SK-N-SH (cell line): ENCODE data around the gene ZNF675. TPM values are rescaled to one million over a fixed set of nuclear protein-coding genes. Genes with fewer than 3 reads are reported as not detected.
"Not testable (repeated sequence)": the region's sequence is repeated elsewhere in the genome, so short reads cannot be mapped to it uniquely, and the experiment has no call there.

ENCODE experiments used
- CTCF ChIA-PET: fragments of 300-600, 350-600 bp; formaldehyde crosslinking; extraction: SDS; loops from one replicate; lab custom pipeline; 2021; lab: Yijun Ruan, JAX
- POLR2A ChIA-PET: fragments of 350-600 bp; sonication (Branson Sonifier 250); formaldehyde crosslinking; extraction: SDS; loops from one replicate; lab custom pipeline; 2020; ENCODE audit warnings: antibody characterized with exemption, inconsistent platforms; lab: Yijun Ruan, JAX
- DNase-seq: peaks from one replicate; pipeline ENCODE4 v3.0.0; 2012
- H2AFZ ChIP-seq: fragments of 200-600 bp; sonication (generic); 2 replicates; pipeline ENCODE4 v1.8.1; 2016; ENCODE audit warnings: antibody characterized with exemption, mild to moderate bottlenecking, low read depth
- H3F3A ChIP-seq: fragments of 200-600 bp; sonication (generic); replicated peaks from 2 replicates; pipeline ENCODE3; 2016; ENCODE audit warnings: antibody characterized with exemption, mild to moderate bottlenecking; ENCODE audit not compliant: insufficient read depth
- H3K27ac ChIP-seq, 2 experiments: fragments of 200-500 bp in 1 of 2; fragments of 200-600 bp in 1 of 2; sonication (Bioruptor generic) in 1 of 2; sonication (generic), shearing (Covaris generic) in 1 of 2; 2 replicates each; pipeline versions ENCODE4 v1.5.1 to v1.6.1; 2014 to 2016; ENCODE audit warnings: low read depth in 2 of 2, inconsistent platforms in 1 of 2, low read length in 1 of 2, mild to moderate bottlenecking in 1 of 2, mixed read lengths in 1 of 2
- H3K27me3 ChIP-seq: fragments of 200-600 bp; sonication (generic), shearing (Covaris generic); 2 replicates; pipeline ENCODE4 v1.6.1; 2016; ENCODE audit warnings: mixed run types; ENCODE audit not compliant: insufficient read depth
- H3K36me3 ChIP-seq, 2 experiments: fragments of 200-500 bp in 1 of 2; fragments of 200-600 bp in 1 of 2; sonication (Bioruptor generic) in 1 of 2; sonication (generic) in 1 of 2; replicated peaks in 1 of 2; 2 replicates each; pipeline versions ENCODE3 to v1.5.1; 2014 to 2016; ENCODE audit warnings: low read length in 1 of 2, mild to moderate bottlenecking in 1 of 2; ENCODE audit not compliant: insufficient read depth in 2 of 2, control insufficient read depth in 1 of 2
- H3K4me1 ChIP-seq, 2 experiments: fragments of 200-500 bp in 1 of 2; fragments of 200-600 bp in 1 of 2; sonication (Bioruptor generic) in 1 of 2; sonication (generic), shearing (Covaris generic) in 1 of 2; 2 replicates each; pipeline versions ENCODE4 v1.5.1 to v1.6.1; 2014 to 2016; ENCODE audit warnings: low read depth in 1 of 2, low read length in 1 of 2, mixed run types in 1 of 2; ENCODE audit not compliant: insufficient read depth in 2 of 2, control insufficient read depth in 1 of 2
- H3K4me2 ChIP-seq: fragments of 200-600 bp; sonication (generic), shearing (Covaris generic); 2 replicates; pipeline ENCODE4 v1.6.1; 2017; ENCODE audit warnings: mixed run types
- H3K4me3 ChIP-seq, 2 experiments: fragments of 200-500 bp in 1 of 2; fragments of 200-600 bp in 1 of 2; sonication (Bioruptor generic) in 1 of 2; sonication (generic), shearing (Covaris generic) in 1 of 2; 2 replicates each; pipeline versions ENCODE4 v1.5.1 to v1.8.1; 2014 to 2016; ENCODE audit warnings: low read depth in 2 of 2, inconsistent platforms in 1 of 2, low read length in 1 of 2, mild to moderate bottlenecking in 1 of 2, mixed read lengths in 1 of 2, moderate library complexity in 1 of 2
- H3K79me2 ChIP-seq: fragments of 200-600 bp; sonication (generic); 2 replicates; pipeline ENCODE4 v1.8.1; 2017; ENCODE audit warnings: mild to moderate bottlenecking; ENCODE audit not compliant: insufficient read depth
- H3K9ac ChIP-seq: fragments of 200-600 bp; sonication (generic); 2 replicates; pipeline ENCODE4 v1.6.1; 2017; ENCODE audit warnings: mixed run types
- H3K9me2 ChIP-seq: fragments of 200-600 bp; sonication (generic); 2 replicates; pipeline ENCODE4 v1.6.1; 2017; ENCODE audit warnings: mixed run types
- H3K9me3 ChIP-seq: fragments of 200-600 bp; sonication (generic); 2 replicates; pipeline ENCODE4 v1.6.1; 2017; ENCODE audit warnings: mixed run types, mild to moderate bottlenecking, moderate library complexity
- H4K20me1 ChIP-seq: fragments of 200-600 bp; sonication (generic); 2 replicates; pipeline ENCODE4 v1.6.1; 2017; ENCODE audit warnings: mild to moderate bottlenecking, mixed run types; ENCODE audit not compliant: insufficient read depth
- EZH2phosphoT487 ChIP-seq: fragments of 200-600 bp; sonication (generic); IDR thresholded peaks from 2 replicates; pipeline ENCODE4 v1.6.1; 2017; ENCODE audit warnings: low read depth, mixed run types, mild to moderate bottlenecking, antibody characterized with exemption, moderate library complexity, borderline replicate concordance
- NFIC ChIP-seq: IDR thresholded peaks from 2 replicates; pipeline ENCODE4 v1.4.0; 2012; ENCODE audit warnings: borderline replicate concordance
- POLR2AphosphoS5 ChIP-seq: IDR thresholded peaks from 2 replicates; pipeline ENCODE4 v1.6.1; 2012; ENCODE audit warnings: low read depth, low read length
- RXRA ChIP-seq: IDR thresholded peaks from 2 replicates; pipeline ENCODE4 v1.4.0; 2012; ENCODE audit warnings: low read depth, mild to moderate bottlenecking, borderline replicate concordance
- WGBS: methylation state at CpG from one replicate; pipeline ENCODE4 v1.1.6; 2017; ENCODE audit warnings: low lambda C conversion rate; 5-methylcytosine and 5-hydroxymethylcytosine counted together
- polyA plus RNA-seq, 3 experiments: library from polyadenylated mRNA; depleted of rRNA; stranded (reverse); fragments of >200 nt; gene quantifications; 2 replicates each; pipeline ENCODE4 v1.2.3, GENCODE V29; 2012
- TF ChIP-seq, protein P1 (sequence below): IDR thresholded peaks from 2 replicates; pipeline ENCODE4 v1.4.0; 2012; ENCODE audit warnings: low read depth, borderline replicate concordance

The ZNF675 gene
- polyA plus RNA-seq, 1 of the 3 experiments (the other 2 are of a cell fraction) = 1.8 TPM

DNA sequence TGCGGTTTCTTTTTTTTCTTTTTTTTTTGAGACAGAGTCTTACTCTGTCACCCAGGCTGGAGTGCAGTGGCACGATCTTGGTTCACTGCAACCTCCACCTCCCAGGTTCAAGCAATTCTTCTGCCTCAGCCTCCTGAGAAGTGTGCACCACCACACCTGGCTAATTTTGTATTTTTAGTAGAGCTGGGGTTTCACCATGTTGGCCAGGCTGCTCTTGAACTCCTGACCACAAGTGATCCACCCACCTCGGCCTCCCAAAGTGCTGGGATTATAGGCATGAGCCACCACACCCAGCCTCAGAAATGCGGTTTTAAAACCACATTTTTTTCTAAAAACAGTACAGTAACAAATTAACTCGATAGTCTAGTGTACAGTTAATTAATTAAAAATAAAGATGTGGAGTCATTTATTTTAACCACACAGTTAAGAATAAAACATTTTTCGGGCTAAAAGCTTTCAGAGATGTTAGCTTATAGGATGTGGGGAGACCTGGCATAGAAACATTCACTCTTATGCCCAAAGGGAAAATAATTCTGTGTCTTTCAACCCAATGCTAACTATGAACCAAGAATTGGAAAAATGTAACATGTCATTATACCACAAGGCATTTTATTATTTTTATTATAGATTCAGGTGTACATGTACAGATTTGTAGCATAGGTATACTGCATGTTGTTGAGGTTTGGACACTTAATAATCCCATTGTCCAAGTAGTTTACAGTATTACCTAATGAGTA lies 43.9 kb upstream of the ZNF675 start:
- H3K4me1 ChIP-seq, H4K20me1 ChIP-seq, H3K9me2 ChIP-seq, H3K36me3 ChIP-seq, POLR2A ChIA-PET, H3K4me3 ChIP-seq, DNase-seq, H3K27me3 ChIP-seq, H2AFZ ChIP-seq, H3K9me3 ChIP-seq, H3K9ac ChIP-seq, H3K79me2 ChIP-seq, H3F3A ChIP-seq, CTCF ChIA-PET, H3K27ac ChIP-seq, H3K4me2 ChIP-seq: not testable (repeated sequence)
- 51% methylated on average over 6 of the region's 6 CpGs for WGBS

DNA sequence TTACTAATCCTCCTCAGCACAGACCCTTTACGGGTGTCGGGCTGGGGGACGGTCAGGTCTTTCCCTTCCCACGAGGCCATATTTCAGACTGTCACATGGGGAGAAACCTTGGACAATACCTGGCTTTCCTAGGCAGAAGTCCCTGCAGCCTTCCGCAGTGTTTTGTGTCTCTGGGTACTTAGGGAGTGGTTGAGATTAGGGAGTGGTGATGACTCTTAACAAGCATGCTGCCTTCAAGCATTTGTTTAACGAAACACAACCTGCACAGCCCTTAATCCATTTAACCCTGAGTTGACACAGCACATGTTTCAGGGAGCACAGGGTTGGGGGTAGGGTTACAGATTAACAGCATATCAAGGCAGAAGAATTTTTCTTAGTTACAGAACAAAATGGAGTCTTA lies 37.1 kb upstream of the ZNF675 start:
- H3K4me2 ChIP-seq, H3K4me1 ChIP-seq, H3K27ac ChIP-seq, H3K4me3 ChIP-seq, H3K79me2 ChIP-seq, H3K36me3 ChIP-seq, POLR2A ChIA-PET, H3K9me2 ChIP-seq, H4K20me1 ChIP-seq, H3K27me3 ChIP-seq, H3K9me3 ChIP-seq, H2AFZ ChIP-seq, H3F3A ChIP-seq, CTCF ChIA-PET, H3K9ac ChIP-seq, DNase-seq: not testable (repeated sequence)
- 43% methylated on average over 2 of the region's 6 CpGs for WGBS

DNA sequence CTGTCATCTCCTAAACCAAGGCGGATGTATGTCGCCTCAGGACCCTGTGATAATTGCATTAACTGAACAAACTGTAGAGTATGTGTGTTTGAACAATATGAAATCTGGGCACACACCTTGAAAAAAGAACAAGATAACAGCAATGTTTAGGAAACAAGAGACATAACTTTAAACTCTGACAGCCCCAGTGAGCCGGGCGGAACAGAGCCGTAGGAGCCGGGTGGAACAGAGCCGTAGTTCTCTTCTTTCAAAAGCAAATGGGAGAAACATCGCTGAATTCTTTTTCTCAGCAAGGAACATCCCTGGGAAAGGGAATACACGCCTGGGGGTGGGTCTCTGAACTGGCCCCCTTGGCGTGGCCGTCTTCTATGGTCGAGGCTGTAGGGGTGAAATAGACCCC lies 31.8 kb upstream of the ZNF675 start:
- H3K9ac ChIP-seq = no peak overlapping the region
- WGBS = 43% methylated on average over 12 of the region's 12 CpGs
- no peaks in the 10 kb centered on the region for H3F3A ChIP-seq
- H3K9me3 ChIP-seq = no peaks in the 10 kb centered on the region
- H3K27me3 ChIP-seq = no peaks in the 10 kb centered on the region
- no peak overlapping the region for H3K4me2 ChIP-seq
- H3K27ac ChIP-seq = no peak overlapping the region
- ChIA-PET POLR2A (no interaction called here), CTCF (no interaction called here)
- no peaks in the 10 kb centered on the region for H3K9me2 ChIP-seq
- no peaks in the 10 kb centered on the region for H3K36me3 ChIP-seq
- DNase-seq = no peak
- H2AFZ ChIP-seq = no peak overlapping the region
- H3K4me3 ChIP-seq = no peak overlapping the region
- TF ChIP-seq, protein P1, sequence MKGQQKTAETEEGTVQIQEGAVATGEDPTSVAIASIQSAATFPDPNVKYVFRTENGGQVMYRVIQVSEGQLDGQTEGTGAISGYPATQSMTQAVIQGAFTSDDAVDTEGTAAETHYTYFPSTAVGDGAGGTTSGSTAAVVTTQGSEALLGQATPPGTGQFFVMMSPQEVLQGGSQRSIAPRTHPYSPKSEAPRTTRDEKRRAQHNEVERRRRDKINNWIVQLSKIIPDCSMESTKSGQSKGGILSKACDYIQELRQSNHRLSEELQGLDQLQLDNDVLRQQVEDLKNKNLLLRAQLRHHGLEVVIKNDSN = no peak
- TF ChIP-seq EZH2phosphoT487 (no peak), NFIC (no peak), POLR2AphosphoS5 (no peak), RXRA (no peak)
- no peaks in the 10 kb centered on the region for H3K4me1 ChIP-seq
- H4K20me1 ChIP-seq = no peaks in the 10 kb centered on the region
- H3K79me2 ChIP-seq = no peaks in the 10 kb centered on the region
